IPS DF 19.7 (cell line): Measurements from ENCODE around the gene SCO2.
"Not testable (repeated sequence)": the region's sequence is repeated elsewhere in the genome, so short reads cannot be mapped to it uniquely, and the experiment has no call there.

ENCODE experiments used
- DNase-seq: peaks from one replicate; pipeline ENCODE4 v3.0.0-alpha.2; 2013; ENCODE audit warnings: low read depth, low spot score

Gene SCO2

DNA sequence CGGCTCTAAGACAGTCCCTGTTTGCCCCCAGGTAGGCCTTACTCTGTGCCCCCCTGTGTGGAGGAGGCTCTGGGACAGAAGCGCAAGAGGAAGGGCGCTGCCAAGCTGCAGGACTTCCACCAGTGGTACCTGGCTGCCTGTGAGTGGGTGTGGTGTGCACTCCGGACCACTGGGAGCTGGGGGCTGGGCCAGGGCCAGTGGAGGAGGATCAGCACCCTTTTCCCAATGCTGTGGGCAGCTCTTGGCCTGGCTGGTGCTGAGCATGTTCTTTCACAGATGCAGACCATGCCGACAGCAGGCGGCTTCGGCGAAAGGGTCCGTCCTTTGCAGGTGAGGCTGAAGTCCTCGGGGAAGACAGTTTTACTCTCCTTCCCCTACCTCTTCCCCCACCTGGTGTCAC, 3.7 kb downstream of the SCO2 start:
- no peak for DNase-seq

DNA sequence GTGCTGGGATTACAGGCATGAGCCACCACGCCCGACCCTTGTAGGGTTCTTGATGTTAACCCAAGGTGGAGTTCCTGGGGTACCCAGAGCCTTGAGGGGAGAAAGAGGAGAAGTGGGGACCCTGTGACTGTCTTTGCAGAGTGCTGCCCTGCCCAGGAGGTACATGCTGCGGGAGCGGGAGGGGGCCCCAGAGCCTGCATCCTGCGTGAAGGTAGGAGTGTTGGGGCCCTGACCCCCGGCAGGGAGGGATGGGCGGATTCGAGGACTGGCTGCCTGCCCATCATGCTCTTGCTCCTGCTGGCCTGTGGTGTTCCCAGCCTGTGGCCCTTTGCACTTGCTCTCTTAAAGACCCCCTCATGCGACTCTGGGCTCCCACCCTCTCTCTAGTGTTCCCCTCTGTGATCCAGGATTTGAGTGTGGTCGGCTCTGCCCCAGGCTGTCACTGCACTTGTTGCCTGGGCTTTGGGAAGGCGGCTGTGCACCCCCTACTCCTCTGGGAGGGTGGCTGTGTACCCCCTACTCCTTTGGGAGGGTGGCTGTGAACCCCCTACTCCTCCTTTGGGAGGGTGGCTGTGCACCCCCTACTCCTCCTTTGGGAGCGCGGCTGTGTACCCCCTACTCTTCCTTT, 4.5 kb downstream of the SCO2 start:
- no peak for DNase-seq

DNA sequence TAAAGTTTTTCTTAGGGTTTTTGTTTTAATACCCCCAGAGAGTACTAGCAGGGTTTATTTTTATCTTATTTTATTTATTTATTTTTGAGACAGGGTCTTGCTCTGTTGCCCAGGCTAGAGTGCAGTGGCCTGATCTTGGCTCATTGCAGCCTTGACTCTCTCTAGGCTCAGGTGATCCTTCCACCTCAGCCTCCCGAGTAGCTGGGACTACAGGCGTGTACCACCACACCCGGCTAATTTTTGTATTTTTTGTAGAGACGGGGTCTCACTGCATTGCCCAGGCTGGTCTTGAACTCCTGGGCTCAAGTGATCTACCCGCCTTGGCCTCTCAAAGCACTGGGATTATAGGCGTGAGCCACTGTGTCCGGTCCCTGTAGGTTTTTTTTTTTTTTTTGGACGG, 5.2 kb downstream of the SCO2 start:
- DNase-seq: not testable (repeated sequence)

DNA sequence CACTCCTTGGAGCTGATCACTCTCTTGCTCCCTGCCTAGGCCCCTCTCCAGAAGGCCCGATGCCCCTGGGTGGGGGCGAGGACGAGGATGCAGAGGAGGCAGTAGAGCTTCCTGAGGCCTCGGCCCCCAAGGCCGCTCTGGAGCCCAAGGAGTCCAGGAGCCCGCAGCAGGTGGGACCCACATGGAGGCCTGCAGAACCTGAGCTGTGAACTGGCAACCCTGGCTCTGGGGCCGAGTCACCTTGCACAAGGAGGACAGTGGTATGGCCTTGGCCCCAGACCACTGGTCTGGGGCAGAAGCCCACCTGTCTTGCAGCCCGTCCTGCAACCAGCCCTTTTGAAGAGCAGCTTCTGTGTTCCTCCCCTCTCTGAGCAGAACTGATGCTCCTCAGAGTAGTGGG, 6.2 kb downstream of the SCO2 start:
- DNase-seq: no peak

DNA sequence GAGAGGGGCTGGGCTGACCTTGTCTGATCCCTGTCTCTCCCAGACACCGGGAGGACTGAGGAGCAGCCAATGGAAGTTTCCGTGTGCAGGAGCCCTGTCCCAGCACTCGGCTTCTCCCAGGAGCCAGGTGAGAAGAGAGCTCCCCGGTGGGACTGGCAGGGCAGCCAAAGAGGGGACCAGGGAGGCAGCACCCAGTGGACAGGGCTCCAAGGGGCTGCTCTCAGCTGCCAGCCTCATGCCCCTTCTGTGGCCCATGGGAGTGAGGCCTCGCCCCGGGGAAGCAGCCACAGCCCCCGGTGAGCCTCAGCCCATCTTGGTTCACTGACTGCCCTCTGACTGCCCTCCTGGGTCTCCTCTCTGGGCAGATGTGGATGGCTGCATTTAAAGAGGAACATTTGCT, 6.8 kb downstream of the SCO2 start:
- no peak for DNase-seq

DNA sequence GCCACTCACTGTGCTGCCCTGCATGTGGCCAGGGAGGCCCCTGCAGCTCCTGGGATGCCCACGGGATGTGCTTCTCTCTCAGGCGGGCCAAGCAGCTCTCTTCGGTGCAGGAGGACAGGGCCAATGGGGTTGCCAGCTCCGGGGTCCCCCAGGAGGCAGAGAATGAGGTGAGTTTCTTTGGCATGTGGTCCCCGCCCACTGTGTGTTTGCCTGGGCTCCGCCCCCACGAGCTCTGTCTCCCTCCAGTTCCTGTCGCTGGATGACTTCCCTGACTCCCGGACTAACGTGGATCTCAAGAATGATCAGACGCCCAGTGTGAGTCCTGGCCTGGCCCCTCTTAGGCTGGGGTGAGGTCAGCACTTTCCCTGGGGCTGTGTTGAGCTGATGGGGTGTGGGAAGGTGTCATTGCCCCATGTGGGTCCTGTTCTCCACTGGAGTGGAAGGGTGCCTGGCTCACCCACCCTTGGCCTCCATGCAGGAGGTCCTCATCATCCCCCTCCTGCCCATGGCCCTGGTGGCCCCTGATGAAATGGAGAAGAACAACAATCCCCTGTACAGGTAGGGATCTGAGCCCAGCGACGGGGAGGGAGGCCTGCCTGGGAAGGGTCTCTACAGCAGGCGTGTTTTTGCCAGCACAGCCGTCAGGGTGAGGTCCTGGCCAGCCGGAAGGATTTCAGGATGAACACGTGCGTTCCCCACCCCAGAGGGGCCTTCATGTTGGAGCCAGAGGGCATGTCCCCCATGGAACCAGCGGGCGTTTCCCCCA, 7.7 kb downstream of the SCO2 start:
- DNase-seq: no peak

DNA sequence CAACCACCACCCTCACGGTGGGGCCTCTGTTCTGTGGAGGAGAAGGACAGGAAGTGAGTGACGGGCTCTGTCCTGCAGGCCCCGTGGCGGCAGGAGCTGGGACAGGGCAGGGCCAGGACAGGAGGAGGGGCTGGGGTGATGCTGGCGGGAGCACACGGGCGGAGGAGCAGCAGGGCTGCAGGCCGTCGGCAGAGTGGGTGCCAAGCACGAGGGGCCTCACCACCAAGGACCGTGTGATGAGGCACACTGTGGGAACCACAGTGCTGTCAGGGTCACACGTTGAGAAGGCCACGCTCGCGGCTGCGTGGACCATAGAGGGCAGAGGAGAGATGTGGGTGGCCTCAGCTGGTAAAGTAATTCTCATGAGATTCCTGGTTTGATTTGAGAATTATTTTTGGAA, 8.5 kb downstream of the SCO2 start:
- no peak for DNase-seq

DNA sequence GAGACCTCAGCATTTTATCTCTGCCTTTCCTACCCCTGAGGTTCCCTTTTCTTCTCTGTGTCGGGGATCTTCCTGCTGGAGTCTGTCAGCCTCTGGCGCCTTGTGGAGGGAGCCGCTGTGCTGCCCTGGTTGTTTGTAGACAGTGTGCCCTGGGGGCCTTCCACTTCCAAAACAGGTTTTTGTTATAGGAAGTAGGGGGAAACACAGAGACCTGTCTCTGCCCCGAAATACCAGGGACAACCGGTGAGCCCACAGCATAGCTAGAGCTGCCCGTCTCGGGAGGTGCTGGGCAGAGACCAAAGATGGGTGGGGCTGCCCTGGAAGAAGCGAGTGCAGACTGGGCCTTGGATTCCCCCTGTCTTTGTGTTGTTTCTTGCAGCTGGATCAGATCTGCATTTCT, 9.3 kb downstream of the SCO2 start:
- DNase-seq: no peak

DNA sequence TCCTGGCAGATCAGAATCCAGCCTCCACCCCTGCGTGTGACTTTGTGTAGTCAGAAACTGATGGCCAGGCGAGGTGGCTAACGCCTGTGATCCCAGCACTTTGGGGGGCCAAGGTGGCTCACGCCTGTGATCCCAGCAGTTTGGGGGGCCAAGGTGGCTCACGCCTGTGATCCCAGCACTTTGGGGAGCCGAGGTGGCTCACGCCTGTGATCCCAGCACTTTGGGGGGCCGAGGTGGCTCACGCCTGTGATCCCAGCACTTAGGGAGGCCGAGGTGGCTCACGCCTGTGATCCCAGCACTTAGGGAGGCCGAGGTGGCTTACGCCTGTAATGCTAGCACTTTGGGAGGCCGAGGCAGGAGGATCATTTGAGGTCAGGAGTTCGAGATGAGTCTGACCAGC, 12.2 kb downstream of the SCO2 start:
- no peak for DNase-seq

DNA sequence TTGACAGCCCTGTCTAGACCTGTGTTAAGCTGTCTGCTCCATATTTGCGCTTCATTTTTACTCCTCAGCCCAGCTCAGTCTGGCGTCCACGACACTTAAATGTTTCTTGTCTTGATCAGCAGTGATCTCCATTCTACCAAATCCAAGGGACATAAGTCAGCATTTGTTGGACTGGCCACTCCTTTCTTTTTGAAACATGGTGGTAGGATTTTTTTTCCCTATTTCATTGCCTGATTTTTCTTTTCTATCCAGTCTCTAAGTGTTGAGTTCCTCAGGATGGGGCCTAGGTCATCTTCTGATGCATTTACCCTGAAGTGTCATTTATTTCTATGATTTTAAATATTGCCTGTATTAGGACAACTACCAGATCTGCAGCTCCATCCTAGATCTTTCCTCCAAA, 16.5 kb downstream of the SCO2 start:
- no peak for DNase-seq

DNA sequence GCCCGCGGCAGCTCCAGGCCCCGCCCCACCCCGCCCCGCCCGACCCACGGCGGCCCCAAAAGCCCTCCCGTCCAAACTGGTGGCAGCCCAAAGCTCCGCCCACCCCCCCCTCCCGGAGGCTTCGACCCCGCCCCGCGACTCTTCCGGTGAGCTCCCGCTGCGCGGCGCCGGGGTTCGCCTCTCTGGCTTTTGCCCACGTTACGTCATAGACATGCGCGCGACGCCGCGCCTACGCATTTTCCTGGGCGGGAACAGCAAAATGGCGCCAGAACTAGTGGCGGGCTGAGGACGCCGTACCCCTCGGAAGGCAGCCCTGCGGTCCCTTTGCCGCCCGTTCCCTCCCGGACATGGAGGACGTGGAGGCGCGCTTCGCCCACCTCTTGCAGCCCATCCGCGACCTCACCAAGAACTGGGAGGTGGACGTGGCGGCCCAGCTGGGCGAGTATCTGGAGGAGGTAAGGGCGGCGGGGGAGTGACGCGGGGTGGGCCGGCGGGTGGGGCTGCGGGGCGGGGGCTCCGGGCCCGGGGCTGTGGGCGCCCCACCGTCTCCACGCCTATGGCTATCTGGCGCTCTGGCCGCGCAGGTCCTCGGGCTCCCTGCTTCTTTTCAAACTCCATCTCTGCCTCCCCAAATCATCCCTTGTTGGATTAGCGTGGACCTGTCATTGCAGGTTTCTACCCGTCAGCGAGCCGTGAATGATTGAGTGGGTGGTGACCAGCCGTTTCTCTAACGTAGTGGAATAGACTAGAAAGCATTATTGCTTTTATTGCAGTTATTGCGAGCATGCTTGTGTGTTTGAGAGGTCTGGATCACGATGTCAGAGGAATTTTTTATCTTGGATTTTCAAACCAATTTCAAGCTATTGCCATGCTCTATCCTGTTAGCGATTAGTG, 17.2 kb downstream of the SCO2 start, which contains the start of gene NCAPH2:
Gene NCAPH2, plus strand, starts transcription at position 234 of the 894 bp plus-strand sequence. Its CDS starts 114 bp downstream, at position 348.
- peak; percentile 77 for DNase-seq

DNA sequence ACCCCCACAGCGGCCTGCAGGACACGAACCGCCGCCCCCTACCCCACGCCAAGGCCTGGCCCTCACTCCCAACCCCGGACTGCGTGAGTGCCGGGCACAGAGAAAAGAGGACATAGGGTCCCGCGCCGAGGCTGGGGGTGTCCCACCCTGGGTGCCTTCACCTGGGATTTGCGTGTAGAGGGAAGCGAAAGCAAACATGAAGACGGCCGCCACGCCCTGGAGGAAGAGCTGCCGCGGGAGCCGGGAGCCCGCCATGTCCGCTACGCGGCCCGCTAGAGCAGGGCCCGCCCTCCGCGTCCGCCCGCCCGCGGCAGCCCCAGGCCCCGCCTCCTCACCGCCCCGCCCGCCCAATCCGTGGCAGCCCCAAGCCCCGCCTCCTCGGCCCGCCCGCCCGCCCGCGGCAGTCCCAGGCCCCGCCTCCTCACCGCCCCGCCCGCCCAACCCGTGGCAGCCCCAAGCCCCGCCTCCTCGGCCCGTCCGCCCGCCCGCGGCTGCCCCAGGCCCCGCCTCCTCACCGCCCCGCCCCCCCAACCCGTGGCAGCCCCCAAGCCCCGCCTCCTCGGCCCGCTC, 17.9 kb downstream of the SCO2 start, which contains the start of gene LMF2:
Gene LMF2, minus strand, starts transcription at position 282 of the 570 bp plus-strand sequence. Its CDS starts 27 bp downstream, at position 255.
- DNase-seq: no peak

DNA sequence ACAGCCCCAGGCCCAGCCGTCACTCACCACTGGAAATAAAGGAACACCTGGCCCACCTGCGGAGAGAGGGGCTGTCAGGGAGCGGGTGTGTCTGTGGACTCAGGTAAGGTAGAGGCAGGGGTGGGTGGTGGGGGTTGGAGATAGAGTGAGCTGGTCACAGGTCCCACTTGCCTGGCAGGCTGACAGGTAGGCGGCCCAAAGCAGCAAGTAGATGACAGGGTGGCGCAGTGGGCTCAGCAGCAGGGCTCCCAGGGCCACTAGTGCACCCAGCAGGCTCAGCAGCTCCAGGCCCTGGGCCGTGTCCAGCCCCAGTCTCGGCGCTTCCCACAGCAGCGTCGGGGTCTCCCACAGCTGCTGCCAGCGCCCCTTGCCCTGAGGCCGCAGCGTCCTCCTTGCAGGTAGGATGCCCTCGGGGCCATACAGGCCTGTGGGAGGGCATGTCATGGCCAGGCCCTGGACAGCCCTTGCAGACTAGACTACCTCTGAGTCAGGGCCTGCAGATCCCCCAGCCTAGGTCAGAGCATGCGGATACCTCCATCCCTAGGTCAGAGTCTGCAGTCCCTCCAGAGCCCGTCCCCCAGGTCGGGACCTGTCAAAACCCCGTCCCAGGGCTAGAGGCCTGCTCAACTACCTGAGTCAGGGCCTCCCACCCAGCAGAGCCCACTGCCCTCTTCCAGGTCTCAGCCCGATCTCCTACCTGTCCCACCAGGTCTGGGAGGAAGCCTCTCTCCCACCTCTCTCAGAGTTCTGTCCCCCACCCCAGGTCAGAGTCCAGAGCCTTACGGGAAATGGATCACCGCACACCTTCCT, 18.6 kb downstream of the SCO2 start:
- no peak for DNase-seq

DNA sequence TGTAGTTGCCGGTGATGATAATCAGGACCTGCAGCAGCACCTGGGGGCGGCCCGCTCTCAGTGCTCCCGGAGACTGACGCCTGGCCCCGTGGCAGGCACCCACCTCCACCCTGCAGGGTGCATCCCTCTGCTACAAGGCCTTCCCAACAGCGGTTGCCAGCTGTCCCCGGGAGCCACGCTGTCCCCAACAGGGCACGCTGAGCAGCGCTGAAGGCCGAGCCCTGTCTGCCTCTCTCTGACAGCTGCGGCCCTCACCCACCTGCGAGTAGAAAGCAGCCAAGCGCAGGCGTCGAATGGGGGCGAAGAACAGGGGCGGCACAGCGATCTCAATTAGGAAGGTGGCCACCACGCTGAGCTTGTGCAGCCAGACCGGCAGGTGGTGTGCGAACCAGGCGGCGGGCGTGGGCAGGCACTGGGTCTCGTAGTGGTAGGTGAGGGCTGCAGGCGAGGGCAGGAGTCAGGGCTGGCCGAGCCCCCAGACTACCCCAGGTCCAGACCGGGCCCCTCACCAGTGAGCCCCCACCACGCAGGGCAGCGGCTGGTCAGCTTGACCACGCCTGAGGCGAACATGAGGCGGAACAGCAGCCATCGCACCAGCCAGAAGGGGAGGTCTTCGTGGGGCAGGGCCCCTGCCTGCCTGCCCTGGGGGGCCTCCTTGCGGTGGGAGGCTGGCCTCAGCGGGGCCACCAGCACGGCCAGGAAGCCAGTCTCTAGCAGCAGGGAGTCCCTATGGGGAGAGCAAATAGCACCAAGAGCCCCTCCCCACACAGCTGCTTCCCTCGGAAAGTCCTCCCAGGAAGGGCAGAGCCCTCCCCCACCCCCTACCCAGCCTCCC, 19.4 kb downstream of the SCO2 start:
- DNase-seq: no peak

DNA sequence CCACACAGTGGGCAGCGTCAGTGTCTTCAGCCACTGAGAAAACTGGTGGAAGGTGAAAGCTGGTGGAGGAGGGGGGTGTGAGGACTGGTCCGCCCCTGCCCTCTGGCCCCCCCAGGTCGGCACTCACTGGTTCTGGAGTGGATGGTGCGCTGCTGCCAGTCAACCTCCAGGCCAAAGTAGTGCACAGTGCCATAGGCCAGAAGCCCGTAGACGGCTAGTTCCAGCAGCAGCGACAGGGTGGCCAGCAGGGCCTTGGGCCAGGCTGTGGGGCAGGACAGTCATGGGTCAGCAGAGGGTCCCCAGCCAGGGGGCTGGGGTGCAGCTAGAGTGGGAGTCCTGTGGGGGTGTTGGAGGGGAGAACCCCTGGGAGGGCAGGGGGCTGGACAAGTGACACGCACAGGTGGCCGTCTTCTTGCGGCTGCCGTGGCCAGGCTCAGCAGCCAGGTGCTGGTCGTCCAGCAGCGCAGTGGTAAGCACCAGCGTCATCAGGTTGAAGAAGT, 20.1 kb downstream of the SCO2 start:
- DNase-seq: no peak

DNA sequence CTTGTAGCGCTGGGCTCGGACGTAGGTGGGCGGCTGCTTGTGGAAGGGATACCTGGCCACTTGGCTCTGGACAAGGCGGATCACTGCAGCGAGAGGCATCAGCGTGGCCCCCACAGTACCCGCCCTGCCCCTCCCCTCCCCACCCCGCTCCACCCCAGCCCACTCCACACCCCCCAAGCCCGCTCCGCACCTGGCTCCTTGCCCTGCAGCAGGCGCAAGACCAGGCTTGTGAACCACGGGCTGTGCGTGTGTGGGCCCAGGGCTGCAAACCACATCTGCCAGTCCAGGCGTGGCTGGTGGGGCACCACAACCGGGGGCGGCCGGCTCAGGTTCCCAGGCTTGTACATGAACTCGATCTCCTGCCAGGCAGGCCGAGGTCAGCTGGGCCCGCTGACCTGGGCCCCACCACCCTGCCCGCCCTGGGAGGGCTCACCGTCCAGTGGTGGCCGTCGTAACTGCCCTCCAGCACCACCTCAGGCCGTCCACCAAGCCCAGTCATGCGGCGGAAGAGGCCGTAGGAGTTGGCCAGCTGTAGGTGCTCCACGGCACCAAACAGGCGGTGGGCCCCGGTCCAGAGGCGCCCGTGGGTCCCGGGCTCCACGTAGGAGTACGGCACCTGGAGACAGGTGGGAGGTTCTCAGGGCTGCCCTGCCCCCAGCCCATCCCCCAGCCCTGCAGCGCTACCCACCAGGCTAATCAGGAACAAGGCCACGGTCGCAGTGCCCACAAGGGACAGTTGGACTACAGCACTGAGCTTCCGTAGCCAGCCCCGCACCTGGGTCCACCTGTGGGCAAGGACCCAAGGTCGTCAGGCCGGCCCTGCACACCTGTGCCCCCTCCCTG, 20.8 kb downstream of the SCO2 start:
- DNase-seq: no peak

DNA sequence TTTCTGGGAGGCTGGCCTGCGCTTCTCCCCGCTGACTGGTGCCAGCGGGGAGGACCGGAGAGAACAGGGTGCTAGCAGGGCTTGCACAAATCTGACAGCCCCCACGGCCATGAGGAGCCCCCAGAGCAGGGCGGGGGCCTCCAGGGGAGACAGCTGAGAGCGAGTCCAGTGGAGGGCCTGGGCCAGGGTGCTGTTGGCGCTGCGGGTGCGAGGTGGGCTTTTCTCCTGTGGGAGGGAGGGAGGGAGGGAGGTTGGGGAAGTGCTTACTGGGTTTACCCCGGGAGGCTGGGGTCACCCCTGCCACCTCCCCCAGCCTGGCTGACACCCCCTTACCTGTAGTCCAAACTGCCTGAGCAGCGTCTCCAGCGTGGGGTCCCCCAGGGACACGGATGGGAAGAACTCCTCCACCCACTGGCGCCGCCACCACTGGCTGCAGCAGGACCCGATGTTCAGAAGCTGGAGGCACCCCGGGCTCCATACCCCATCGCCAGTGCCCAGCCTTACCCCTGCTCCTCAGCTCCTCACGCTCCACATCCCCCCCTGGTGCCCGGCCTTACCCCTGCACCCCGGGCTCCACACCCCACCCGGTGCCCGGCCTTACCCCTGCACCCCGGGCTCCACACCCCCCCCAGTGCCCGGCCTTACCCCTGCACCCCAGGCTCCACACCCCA, 21.8 kb downstream of the SCO2 start:
- no peak for DNase-seq
